ENCODE data around the gene FAM9B.

GRCh38 chrX:9037296-9037695 is 3.4 kb upstream of the FAM9B start:
- no peak for TF ChIP-seq CTCF (IDR thresholded peaks at IDR 0.05; ENCODE audit: low read depth, low read length)
- no peak for TF ChIP-seq EZH2phosphoT487 (IDR thresholded peaks at IDR 0.05; ENCODE audit: low read depth)
